Measurements from ENCODE around the gene UBE2Q2.

- TF ChIP-seq CTCF (IDR thresholded peaks at IDR 0.05 in 4 of 5, conservative IDR thresholded peaks at IDR 0.05 in 1 of 5) (no peak), POLR2A (IDR thresholded peaks at IDR 0.05) (no peak)
These were observed 12.1 kb upstream of the UBE2Q2 start for GRCh38 chr15:75830910-75831805.

Data from gastrocnemius medialis (tissue), 4 donors.